GM19395 (cell line): ENCODE data around the gene FOXP1.

Source experiments
- ATAC-seq: cut with Tn5 transposase; IDR thresholded peaks from one replicate; pipeline ENCODE4 v1.9.1; 2021; ENCODE audit warnings: mild to moderate bottlenecking, moderate library complexity; ENCODE audit not compliant: unreplicated experiment

FOXP1 gene

GRCh38 chr3:71407823-71408222, 175.7 kb downstream of the FOXP1 start:
- no peak for ATAC-seq

- no peak for ATAC-seq
Measured at GRCh38 chr3:71406972-71407810, 176.3 kb downstream of the FOXP1 start.

GRCh38 chr3:71402911-71403310, 180.6 kb downstream of the FOXP1 start:
- no peak for ATAC-seq

- no peak for ATAC-seq
Measured at GRCh38 chr3:71402280-71402679, 181.2 kb downstream of the FOXP1 start.

GRCh38 chr3:71401695-71402231, 181.8 kb downstream of the FOXP1 start:
- no peak for ATAC-seq

GRCh38 chr3:71400986-71401451, 182.5 kb downstream of the FOXP1 start:
- ATAC-seq, result no peak

- ATAC-seq, result no peak
Measured at GRCh38 chr3:71399478-71399877, 184.1 kb downstream of the FOXP1 start.

GRCh38 chr3:71398157-71398836, 185.2 kb downstream of the FOXP1 start:
- ATAC-seq, result no peak

GRCh38 chr3:71397726-71398125, 185.8 kb downstream of the FOXP1 start:
- ATAC-seq, result no peak

- no peak for ATAC-seq
Measured at GRCh38 chr3:71397046-71397445, 186.5 kb downstream of the FOXP1 start.

- no peak for ATAC-seq
Measured at GRCh38 chr3:71395927-71396695, 187.4 kb downstream of the FOXP1 start.

- ATAC-seq, result no peak
Measured at GRCh38 chr3:71395470-71395869, 188.1 kb downstream of the FOXP1 start.

- no peak for ATAC-seq
Measured at GRCh38 chr3:71393745-71394144, 189.8 kb downstream of the FOXP1 start.

- ATAC-seq, result peak; percentile 46
Measured at GRCh38 chr3:71393093-71393492, 190.4 kb downstream of the FOXP1 start.

GRCh38 chr3:71392251-71392650, 191.3 kb downstream of the FOXP1 start:
- ATAC-seq, result peak; percentile 81

GRCh38 chr3:71391361-71391760, 192.2 kb downstream of the FOXP1 start:
- no peak for ATAC-seq

GRCh38 chr3:71389911-71390573, 193.5 kb downstream of the FOXP1 start:
- no peak for ATAC-seq

- ATAC-seq, result no peak
Measured at GRCh38 chr3:71389191-71389590, 194.3 kb downstream of the FOXP1 start.

GRCh38 chr3:71388535-71389120, 194.9 kb downstream of the FOXP1 start:
- ATAC-seq, result no peak

GRCh38 chr3:71387586-71387985, 195.9 kb downstream of the FOXP1 start:
- no peak for ATAC-seq
